ENCODE measurements around the gene PTPN4.

Gene PTPN4

DNA sequence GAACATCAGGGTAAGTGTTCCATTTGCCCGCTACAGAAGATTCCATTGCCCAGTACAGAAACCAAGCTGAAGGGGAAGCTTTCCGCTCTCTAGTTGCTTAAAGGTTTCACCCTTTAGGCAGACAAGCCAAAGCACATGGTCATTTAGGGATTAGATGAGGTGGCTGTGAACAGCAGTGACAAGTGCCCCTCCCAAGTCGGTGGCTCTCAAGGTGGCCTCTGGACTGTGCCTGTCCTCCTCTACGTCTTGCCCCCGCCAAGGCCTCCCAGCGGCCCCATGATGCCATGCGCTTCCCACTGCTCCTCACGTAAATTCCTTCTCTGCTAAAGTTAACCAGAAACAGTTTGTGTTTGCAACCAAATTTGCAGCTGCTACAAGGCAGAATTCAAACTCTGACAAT lies 24.2 kb upstream of the PTPN4 start:
- DNase-seq, result no peak

DNA sequence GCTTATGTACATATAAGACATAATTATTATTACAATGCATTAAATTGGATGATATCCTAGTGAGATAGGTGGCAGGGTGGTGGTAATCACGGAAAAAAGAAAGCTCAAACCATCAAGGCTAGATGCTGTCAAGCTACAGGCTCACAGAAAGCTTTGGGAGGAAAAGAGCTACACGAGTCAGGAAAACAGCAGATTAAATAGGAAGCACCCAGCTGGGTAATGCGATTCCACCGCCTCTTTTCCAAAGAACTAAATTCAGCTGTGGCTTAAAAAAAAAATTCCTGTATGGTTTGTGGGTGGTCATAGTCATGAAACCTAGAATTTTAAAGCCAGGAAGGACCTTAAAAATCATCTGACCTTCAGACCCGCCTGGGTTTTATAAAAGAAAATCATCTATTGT lies 23.7 kb upstream of the PTPN4 start:
- no peak for DNase-seq

DNA sequence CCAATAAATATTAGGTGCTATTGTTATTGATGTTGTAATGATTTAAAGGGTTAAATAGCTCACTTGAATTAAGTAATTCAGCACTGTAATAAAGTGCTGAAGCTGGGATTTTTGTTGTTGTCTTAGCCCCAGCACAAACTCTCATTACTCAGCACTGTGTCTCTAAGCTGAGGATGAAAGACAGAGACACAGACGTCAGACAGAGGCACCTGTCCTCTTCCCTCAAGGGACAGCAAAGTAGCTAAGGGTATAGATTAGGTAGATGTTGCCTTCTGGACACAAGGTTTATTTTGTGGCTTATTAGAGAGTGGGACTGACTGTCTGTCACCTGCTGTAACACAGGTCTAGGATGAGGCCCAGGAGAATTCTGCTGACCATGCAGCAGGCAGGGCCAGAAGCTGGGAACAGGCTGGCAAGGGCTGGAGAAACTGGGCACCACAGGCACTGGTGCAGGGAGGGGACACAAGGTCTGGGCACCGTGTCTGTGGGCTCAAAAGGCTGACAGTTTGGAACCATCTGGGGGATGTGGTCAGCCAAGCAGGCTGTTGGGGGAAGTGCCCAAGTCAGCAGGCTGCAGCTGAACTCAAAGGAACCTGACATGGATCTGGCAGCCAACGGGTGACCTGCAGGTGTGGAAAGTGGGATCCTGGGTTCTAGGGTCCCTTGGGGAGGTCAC lies 20.0 kb upstream of the PTPN4 start:
- DNase-seq, result no peak

DNA sequence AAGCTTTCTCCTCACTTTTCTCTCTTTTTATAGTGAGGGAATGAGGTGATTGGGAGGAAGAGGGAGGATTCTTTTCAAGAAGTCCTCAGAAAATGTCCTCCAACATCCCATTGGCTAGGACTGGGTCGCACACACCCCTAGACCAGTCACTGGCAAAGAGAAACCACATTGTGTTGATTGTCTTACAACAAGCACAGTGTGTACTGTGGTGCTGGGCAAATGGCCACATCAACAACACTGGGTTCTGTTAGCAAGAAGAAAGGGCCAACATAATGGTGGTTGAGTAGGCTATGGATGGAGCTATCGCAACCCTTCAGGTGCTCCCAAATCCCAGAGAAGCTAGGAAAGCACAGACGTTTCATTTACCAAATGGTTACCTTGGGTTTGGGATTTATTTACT lies 18.7 kb upstream of the PTPN4 start:
- DNase-seq, result no peak

DNA sequence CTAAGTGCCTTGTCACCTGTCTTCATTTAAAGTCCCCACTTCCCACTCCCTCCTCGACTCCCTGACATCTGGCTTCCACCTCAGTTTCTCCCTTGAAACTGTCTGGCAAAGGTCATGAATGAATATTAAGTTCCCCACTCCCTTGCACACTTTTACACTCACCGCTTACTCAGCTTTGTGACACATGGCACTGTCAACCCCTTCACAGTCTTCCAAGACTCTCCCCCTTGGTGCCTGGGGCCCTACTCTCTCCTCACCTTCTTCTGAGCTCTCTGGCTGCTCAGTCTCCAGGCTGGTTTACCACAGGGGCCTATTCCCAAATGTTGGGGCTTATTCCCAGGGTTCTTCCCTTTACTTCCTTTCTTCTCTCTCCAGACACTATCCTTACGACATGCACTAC lies 17.9 kb upstream of the PTPN4 start:
- no peak for DNase-seq

DNA sequence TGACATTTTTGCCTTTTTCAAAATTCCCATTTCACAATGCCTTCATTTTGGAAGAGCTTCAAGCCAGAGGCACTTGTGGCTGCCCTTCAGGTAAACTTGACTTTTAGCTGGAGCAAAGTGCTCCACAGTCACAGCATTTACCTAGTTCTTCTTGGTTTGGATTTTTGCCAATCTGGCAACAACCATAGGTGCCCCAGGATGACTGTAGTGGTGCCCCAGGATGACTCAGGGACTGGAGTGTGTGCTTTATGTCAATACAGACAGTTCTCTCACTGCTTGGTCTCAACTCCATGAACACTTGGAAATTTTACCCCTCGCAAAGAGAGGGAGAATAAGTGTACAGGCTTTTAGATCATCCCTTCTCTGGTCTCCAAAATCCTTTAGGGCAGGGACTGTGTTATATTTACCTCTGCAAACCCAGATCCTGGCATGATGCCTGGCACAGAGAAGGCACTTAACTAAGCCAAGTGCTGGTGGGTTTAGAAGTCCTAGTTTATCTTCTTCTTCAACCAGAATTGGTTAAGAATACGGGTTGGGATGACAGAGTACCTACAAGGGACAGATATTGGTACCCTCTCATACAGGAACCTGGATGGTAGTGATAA lies 15.3 kb upstream of the PTPN4 start:
- DNase-seq, result no peak

DNA sequence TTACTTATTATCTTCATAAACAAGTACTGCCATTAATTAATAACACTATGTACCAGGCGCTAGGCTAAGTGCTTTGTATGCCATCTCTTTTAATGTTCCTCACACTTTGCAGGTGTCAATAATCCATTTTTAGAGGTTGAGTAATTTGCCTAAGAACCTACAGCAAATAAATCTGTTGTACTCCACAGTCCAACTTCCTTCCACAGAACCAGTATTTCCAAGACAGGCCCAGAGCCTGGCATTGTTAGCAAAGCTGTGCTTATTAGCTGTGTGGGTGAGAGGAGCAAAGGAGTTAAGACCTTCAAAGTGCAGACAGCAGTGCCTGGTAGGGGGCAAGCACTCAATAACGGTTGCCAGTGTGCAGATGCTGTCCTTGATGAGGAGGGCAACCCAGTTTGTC lies 14.2 kb upstream of the PTPN4 start:
- DNase-seq, result no peak

DNA sequence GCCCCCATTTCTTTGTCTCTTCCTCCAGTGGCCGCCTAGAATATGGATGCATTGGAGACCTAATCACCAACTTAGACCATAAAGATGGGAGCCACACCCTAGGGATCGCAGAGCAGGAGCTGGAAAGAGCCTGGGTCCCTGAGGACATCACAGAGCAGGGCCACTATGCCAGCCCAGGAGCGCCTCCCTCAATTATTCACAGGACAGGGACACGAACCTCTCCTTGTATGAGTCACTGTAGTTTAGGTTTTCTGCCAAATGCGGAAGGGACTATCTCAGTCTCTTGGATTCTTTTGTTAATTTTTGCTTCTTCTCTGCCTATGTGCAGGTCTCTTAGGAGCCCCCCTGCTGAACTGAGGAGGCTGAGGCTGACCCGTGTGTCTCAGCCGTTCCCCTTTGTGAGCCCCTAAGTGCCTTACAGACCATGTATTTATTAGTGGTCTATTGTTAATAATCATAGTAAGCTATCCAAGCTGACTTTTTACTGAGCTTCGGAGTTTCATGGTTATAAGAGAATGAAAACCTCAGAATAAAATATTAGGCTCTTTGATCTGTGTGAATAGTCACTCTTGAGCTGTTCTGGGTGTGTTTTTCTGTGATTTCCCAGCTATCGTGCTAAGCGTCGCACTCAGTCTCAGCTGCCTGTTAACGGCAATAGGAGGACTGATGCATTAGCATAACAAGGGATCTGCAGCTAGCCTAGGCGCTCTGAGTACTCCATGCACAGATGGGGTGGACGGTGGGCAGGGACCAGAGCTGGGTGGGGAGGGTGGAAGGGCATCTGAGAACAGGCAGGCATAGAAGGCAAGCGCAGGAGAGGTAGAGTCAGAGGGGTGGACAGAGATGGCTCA lies 12.7 kb upstream of the PTPN4 start:
- no peak for DNase-seq

DNA sequence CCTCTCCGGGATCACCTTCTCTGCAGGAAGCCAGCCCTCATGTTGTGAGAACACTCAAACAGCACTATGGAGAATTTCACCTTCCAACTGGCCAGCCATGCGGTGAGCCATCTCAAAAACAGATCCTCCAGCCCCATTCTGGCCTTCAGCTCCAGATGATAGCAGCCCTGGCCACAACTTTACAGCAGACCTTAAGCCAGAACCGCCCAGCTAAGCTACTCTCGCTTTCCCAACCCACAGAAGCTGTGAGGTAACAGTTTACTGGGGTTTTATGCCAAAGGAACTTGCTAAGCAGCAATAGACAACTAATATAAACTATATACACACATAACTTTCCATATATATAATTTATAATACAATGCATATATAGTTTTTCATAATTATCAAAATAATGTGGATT lies 11.6 kb upstream of the PTPN4 start:
- no peak for DNase-seq

DNA sequence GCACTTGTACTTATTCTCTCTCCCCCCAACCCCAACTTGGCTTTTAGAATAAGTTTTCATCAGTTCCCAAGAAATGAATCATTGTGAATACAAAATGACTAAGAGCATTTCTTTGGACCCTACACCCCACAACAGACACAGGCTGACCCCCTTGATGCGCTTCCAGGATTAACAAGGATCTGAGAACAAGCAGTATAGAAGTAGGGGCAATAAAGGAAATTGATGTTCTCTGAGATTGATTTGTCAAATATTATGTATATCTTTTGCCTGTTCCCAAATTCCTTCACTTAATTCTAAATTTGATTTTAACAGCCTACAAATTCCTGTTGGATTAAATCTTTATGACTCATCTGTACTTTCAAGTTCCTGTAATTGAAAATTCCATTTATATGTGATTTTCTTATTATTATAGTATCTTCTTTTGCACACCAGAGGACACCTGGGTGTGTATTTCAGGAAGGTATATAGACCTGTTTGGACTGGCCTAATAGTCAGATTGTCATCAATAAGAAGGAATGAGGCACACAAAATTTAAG lies 10.2 kb upstream of the PTPN4 start:
- DNase-seq, result no peak

DNA sequence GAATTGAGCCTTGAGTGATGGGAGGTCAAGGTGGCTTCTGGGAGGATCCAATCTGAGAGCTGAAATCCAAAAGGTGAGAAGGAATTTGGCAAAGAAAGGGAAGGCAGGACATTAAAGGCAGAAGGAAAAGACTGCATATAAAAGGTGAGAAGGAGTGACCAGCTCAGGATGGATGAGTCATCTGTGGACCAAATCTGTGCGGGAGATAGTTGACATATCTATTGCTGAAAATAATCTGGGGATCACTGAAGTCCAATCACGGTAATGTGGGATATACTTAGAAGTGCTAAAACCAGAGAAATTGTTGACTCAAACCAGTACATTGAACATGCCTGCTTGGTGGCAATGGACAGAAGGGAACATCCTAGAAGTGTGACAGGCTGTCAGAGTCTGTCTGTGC lies 8.0 kb upstream of the PTPN4 start:
- DNase-seq, result no peak

DNA sequence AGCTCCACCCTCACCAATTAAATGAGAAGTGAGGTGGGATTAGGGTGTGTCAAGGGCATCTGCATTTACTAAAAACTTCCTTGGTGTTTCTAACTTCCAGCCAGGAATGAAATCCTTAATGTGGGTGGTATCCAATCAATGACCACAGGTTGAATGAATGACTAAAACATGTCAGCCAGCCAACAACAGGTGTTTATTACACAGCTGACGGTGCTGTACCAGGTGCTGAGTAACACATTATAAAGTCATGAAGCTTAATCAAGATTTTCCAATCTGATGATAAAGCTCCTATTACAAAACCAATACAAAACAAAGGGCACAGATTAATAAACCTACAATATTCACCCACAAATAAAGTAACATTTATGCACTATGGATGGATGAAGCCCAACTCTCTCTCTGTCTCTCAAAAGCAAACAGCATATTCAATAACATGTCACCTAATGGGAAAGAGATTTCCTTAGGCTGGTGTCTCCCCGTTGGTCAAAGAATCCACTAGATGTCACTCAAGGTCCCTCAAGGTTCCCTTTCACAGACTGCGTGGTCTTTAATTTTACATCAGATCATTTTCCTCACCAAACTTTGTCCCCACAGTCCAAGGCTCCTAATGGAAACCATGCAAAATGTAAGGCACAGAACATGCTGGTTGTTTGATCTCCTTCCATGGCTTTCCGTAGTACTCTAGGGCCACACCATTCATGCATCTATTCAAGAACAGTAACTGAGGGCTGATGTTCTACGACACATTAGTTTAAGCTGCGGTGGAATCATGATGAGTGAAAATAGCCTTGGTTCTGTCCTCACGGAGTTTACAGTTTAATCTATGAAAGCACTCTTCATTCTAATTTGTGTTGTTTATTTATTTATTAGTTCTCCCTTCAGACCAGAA lies 6.4 kb upstream of the PTPN4 start:
- peak; percentile 45 for DNase-seq

DNA sequence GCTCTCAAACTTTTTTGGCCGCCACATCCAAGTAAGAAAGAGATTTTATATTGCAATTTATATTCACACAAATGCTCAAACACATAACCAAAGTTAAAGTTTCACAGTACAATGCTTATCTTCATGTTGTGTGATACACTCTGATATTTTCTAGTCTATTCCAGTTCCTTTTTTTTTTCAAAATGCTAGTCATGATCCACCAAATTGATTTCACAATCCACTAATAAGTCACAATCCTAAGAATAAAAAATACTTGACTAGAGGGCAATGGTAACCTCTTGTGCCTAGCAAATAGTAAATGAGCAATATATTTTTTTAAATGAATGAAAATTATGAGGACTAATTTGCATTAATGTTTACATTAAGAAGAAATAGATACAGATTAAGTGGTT lies 5.8 kb upstream of the PTPN4 start:
- DNase-seq, result no peak

DNA sequence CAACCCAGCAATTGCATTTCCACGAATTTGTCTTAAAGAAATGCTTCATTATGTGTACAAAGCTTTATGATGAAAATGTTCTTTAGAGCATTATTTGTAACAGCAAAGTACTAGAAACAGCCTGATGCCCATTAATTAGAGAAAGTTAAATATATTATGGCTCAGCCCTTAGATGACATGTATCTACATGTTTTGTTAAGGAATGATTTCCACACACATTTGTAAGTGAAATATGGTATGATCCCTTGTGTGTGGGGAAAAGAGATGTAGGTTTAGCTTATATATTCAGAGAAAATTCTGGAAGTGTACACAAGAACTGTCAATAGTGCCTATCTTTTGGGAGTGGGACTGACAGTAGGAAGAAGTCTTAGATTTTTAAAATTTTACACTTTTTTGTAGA lies 3.8 kb upstream of the PTPN4 start:
- no peak for DNase-seq

DNA sequence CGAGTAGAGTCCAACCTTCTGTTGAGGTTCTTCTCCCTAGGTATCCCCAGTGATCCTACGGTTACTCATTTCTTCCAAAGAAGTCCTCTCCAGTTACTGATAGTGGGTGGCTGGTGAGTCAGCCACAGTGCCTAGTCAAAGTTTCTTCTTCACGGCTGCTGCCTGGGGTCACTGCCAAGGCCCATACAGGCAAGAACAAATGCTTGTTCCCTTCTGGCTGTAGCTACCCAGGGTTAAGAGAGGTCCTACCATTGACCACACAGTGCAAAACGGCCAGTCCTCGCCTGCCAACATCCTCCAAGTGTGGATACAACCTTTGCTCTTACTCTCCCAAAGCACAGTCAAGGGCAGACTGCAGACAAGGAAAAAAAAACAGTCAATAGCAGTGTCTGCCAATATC lies 2.9 kb upstream of the PTPN4 start:
- no peak for DNase-seq

DNA sequence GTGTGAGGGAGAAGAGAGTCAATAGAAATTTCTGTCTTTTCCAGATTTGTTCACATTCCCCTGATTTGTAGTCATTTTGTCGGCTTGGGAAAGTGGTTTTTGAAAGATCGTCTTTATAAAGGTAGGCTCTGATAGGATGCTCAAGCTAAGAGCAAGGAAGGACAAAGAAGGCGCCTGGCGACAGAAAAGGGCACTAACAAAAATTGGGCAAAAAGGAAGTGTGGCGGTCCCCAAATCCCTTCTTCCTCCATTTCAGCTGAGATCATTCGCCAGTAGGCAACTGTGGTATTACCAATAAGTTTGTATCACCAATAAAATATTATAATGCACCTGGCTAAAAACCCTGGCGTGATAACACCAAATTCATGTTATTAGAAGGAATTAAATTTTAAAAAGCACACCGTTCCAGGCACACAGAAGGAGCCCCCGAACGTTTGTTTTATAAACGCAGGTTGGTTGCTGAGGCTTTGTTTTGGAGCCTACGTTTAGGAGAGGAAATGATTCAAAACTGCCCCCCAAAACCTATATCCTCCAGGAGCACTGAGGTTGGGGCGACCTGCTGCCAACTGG lies 756 bp upstream of the PTPN4 start:
- no peak for DNase-seq

DNA sequence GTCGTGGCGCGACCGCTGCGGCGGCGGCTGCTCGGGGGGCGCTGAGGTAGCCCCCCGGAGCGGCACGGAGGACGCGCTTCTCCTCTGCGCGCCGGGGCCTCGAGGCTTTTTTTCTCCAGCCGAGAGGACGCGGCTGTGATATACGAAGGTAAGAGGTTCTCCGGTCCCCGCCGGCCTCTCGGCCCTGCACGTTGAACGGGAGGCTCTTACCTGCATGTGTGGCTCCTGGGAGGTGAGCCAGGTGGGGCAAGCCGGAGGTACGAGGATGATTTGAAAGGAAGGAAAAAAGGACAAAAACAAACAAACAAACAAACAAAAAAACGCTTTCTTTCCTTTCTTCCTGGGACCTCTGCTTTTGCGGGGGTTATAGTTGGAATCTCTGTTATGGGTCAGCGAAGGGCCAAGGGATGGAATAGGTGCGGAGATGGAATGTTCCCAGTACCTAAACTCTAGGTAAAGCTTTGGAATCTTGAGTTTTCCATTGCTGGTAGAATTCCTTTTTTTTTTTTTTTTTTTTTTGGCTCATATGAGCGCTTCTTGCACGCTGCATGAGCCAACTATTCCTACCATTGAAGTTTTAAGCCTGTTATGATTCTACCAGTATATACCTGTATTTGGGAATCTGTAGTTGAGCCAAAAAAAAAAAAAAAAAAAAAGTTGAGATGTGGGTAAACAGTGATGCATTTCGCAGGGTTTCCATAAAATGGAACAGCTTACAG lies 674 bp downstream of the PTPN4 start:
- DNase-seq, result no peak

DNA sequence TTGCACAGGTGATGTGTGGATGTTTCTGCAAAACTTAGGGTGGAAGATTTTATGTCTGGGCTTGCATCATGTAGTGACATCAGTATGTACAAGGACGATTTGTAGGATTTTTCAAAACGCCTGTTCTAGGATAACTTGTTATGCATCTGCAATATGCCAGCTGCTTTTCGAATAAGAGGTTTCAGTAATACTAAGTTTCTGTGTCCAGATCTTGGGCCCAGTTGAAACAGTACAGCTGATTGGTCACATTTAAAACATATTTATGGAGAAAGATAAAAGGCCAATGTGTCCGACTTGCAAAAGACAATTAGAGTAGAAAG lies 1.2 kb downstream of the PTPN4 start:
- no peak for DNase-seq

DNA sequence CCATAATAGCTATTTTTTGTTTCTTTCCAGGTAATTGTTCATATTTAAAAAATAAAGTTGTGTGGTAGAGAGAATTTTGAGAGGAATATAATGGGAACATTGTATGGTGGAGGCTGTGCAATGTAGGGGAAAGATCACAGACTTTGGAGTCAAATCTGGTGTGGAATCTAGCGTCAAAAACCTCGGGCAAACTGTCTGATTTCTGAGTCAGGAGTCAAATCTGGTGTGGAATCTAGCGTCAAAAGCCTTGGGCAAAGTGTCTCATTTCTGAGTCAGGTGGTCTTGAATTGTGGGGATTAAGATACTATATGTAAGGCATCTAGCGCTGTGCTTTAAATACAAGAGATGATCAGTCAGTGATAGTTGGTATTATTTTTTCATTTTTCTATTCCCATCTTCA lies 5.1 kb downstream of the PTPN4 start:
- no peak for DNase-seq

DNA sequence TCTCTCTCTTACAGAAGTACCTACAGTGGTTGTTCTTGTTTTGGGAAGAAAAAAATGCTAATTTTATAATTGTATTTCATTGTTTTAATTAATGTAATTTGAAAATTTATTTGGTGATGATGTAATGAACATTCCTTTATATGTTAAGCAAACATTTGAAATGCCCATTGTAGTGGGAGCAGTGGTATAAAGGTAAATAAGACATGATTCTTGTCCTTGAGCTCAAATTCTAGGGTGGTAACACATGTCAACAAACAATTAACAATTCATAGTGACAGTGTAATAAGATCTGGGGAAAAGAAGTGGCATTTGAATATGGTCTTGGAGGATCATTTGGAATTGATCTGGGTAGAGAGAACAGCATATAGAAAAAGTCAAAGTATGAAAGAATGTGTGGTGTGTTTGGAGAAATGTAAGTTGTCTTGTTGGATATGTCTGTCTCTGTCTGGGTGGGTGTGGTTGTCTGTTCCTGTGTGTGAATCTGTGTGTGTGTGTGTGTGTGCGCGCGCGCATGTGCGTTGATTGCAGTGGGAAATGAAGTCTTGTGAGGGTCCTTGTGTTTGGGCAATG lies 5.8 kb downstream of the PTPN4 start:
- DNase-seq, result no peak

DNA sequence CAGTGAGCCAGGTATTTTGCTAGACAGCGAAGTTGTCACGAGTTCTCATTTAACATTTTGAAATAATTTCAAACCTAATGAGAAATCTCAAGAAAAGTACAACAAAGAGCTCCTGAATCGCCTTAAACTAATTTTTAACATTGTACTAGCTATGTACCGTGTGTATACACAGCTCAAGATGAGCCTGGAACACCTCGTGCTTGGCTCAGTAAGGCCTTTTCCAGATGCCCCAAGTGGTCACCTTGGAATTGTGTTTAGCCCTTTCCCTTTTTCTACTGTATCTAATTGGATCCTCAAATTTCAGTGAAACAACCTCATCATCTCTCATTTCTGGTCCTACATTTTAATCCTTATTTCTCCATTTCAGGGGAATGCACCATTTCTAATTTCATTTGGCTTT lies 7.2 kb downstream of the PTPN4 start:
- DNase-seq, result no peak

DNA sequence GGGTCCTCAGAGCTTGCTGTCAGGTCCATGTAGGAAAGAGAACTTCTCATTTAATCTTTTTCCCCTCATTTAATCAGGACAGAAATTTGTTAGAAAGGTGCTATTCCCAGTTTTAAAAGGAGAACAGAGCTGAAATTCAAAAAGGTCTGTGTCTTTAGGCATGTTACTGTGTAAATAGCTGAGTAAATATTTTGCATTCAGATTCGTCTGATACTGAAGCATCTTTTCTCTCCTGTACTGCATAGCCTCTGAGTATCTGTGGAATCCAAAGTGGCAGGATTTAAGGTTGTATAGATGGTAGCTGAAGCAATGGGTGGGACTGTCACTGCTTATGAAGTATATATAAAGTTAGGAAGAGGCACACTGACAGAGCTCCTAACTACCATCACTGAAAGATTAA lies 9.0 kb downstream of the PTPN4 start:
- no peak for DNase-seq

All from CD4-positive, alpha-beta T cell treated with Interleukin-6 for 4 hours (primary cell).